ENCODE measurements around the gene RTTN.

The RTTN gene

DNA sequence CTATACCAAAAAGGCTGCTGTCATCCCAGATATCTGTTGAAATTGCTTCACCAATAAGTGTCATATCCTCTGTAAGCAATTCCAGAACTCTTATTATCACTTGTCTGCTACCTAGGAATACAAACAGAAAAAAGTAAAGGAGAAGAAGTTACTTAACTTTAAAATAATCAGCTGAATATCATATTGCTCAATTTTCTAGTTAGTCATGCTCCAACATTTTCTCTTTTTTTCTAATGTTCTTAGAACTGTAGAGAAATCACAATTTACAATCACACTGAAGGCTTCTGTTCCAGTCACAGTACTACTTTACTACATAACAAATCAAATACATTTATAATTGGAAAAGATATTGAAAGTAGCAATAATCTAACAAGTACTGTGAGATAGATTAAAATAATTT lies 17.4 kb downstream of the RTTN start:
- TF ChIP-seq, protein P1, sequence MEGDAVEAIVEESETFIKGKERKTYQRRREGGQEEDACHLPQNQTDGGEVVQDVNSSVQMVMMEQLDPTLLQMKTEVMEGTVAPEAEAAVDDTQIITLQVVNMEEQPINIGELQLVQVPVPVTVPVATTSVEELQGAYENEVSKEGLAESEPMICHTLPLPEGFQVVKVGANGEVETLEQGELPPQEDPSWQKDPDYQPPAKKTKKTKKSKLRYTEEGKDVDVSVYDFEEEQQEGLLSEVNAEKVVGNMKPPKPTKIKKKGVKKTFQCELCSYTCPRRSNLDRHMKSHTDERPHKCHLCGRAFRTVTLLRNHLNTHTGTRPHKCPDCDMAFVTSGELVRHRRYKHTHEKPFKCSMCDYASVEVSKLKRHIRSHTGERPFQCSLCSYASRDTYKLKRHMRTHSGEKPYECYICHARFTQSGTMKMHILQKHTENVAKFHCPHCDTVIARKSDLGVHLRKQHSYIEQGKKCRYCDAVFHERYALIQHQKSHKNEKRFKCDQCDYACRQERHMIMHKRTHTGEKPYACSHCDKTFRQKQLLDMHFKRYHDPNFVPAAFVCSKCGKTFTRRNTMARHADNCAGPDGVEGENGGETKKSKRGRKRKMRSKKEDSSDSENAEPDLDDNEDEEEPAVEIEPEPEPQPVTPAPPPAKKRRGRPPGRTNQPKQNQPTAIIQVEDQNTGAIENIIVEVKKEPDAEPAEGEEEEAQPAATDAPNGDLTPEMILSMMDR (IDR thresholded peaks at IDR 0.05; ENCODE audit: low read depth, low read length, missing control alignments), result no peak
- DNase-seq (ENCODE audit: extremely low read depth, low read depth), result no peak

DNA sequence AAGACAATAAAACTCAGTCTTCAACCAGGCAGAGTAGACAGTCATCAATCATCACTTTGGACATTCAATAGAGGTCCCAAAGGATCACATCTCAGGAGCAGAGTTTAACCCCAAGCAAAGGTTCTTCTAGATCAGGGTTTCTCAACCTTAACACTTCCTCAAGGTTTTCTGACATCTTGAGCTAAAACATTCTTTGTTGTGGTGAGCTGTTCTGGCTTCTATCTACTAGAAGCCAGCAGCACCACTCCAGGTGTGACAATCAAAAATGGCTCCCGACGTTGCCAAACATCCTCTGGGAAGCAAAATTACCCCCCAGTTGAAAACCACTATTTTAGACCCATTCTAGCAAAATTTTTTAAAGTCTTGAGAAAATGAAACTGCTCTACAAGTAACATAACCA lies 22.0 kb downstream of the RTTN start:
- no peak overlapping the region for H3K4me3 ChIP-seq (replicated peaks; ENCODE audit: low read depth, low read length)
- TF ChIP-seq, protein P1 (IDR thresholded peaks at IDR 0.05; ENCODE audit: low read depth, low read length, missing control alignments), result no peak
- DNase-seq (ENCODE audit: extremely low read depth, low read depth), result no peak

More for the DNA sequence above, 17.4 kb downstream of the RTTN start:
- no peak overlapping the region for H3K4me3 ChIP-seq (replicated peaks; ENCODE audit: low read depth, low read length)

DNA sequence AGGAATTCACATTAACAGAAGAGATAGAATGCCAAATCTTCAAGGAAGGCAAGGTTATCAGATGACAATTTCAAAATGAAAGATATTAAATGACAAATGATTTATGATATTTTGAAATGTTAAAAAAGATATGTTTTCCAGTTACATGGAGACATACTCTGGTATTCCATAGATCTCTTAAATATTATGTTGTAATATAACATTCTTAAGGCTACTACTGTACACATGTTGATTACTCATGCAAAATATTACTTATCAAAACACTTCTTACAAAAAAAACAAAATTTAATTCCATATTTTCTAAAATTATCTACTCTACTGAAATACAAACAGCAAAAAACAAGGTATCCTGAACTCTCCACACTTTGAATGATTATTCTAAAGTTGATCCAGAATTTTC lies 22.9 kb downstream of the RTTN start:
- DNase-seq (ENCODE audit: extremely low read depth, low read depth), result no peak
- TF ChIP-seq, protein P1 (IDR thresholded peaks at IDR 0.05; ENCODE audit: low read depth, low read length, missing control alignments), result no peak

DNA sequence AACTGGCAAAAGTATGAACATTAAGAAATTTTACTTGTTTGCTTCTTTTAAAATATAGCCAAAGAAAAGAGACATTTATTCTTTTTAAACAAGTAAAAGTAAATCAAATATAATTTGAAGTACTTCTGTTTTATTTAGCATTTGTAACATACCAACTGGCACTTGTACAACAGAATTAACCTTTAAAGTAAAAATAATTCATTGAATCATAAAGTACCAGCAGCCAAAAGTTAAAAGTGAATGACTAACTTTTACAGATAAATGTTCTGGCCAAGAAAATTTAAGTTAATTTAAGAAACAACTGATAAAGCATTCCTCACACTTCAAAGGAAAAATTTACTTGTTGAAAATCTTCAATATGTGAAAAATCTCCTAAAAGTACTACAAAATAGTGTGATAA lies 23.8 kb downstream of the RTTN start:
- TF ChIP-seq, protein P1 (IDR thresholded peaks at IDR 0.05; ENCODE audit: low read depth, low read length, missing control alignments), result no peak
- H3K4me3 ChIP-seq (replicated peaks; ENCODE audit: low read depth, low read length), result no peak overlapping the region
- DNase-seq (ENCODE audit: extremely low read depth, low read depth), result no peak

More for the DNA sequence above, 22.9 kb downstream of the RTTN start:
- no peak overlapping the region for H3K4me3 ChIP-seq (replicated peaks; ENCODE audit: low read depth, low read length)

DNA sequence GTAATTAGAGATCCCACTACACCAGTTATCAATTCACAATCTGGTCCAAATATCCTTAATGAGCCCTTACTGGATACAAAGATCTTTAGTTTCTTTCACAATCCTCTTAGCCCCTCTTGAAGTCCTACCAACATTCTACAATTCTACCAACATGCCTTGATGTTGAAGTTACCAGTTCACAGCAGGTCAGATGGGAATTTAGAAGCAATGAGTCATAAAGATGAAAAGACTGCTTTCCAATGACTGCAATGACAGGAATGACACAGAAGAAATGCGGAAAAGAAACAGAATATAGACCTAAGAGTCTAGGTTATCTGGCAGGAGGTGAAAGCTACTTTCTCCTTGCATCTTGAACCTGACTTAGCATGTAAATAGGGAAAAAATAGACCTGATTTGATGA lies 24.5 kb downstream of the RTTN start:
- H3K4me3 ChIP-seq (replicated peaks; ENCODE audit: low read depth, low read length), result no peak overlapping the region
- TF ChIP-seq, protein P1 (IDR thresholded peaks at IDR 0.05; ENCODE audit: low read depth, low read length, missing control alignments), result no peak
- no peak for DNase-seq (ENCODE audit: extremely low read depth, low read depth)

DNA sequence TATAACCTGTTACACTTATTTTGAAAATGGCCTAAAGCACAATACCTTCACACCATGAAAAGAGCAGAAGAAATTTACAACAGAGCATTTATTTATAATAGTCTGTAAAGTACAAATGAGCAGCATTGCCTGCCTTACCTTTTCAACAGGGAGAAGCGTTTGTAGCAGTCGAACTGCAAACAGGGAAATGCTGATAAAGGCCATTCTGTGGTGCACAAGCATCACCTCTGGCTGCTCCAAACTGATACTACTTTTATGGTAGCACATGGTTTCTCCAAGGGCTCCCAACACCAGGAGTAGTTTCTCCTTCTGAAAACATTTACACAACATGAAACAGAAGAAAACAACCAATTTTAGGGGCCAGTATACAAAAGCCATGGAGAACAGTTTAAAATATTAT lies 28.9 kb downstream of the RTTN start:
- TF ChIP-seq, protein P1 (IDR thresholded peaks at IDR 0.05; ENCODE audit: low read depth, low read length, missing control alignments), result no peak
- H3K4me3 ChIP-seq (replicated peaks; ENCODE audit: low read depth, low read length), result no peak overlapping the region
- no peak for DNase-seq (ENCODE audit: extremely low read depth, low read depth)

DNA sequence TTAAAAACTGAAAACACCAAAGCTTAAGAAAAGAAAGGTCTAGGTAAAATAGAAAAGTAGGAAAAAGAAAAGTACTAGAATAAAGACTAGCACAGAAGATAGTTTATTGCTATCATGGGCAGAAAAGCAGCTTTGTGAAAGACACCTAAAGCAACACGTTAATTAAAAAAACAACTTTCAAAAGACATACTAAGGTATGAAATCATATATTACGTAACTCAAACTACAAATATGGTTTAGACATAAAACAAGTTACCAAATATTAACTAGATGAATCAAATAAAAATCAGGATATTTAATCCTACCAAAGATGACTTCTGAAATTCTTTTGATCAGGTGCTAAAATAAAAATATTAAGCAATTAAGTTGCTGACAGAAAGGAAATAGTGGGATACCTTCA lies 30.3 kb downstream of the RTTN start:
- DNase-seq (ENCODE audit: extremely low read depth, low read depth), result no peak
- TF ChIP-seq, protein P1 (IDR thresholded peaks at IDR 0.05; ENCODE audit: low read depth, low read length, missing control alignments), result no peak
- no peak overlapping the region for H3K4me3 ChIP-seq (replicated peaks; ENCODE audit: low read depth, low read length)
